ENCODE measurements around the gene CCNYL1. TPM values are rescaled to one million over a fixed set of nuclear protein-coding genes. Genes with fewer than 3 reads are reported as not detected.
"Not testable (repeated sequence)": the region's sequence is repeated elsewhere in the genome, so short reads cannot be mapped to it uniquely, and the experiment has no call there.

CCNYL1 gene
- total RNA-seq, 2 donors from 2014 or later = 5.7 to 9.7 TPM

- no peaks in the 10 kb centered on the region for H3K4me1 ChIP-seq (replicated peaks)
- intact Hi-C loops (cut with DNase I) = no loop called here
- WGBS = 88% methylated on average over 2 of the region's 2 CpGs
- H3K36me3 ChIP-seq = no peaks in the 10 kb centered on the region
- no peak overlapping the region for H3K4me3 ChIP-seq
- TF ChIP-seq POLR2A (IDR thresholded peaks at IDR 0.05) = no peak
- TF ChIP-seq CTCF (IDR thresholded peaks at IDR 0.05) = no peak
- TF ChIP-seq POLR2AphosphoS5 (IDR thresholded peaks at IDR 0.05) = no peak
- no peaks in the 10 kb centered on the region for H3K27me3 ChIP-seq (replicated peaks; ENCODE audit: insufficient read depth)
- no peaks in the 10 kb centered on the region for H3K9me3 ChIP-seq
- DNase-seq (ENCODE audit: low spot score) = no peak
- H3K27ac ChIP-seq = no peak overlapping the region
Observed at GRCh38 chr2:207733597-207734240, 22.3 kb downstream of the CCNYL1 start.

- Histone ChIP-seq H3K4me1 (replicated peaks) (no peaks in the 10 kb centered on the region), H3K9me3 (no peaks in the 10 kb centered on the region), H3K36me3 (no peaks in the 10 kb centered on the region), H3K27ac (no peak overlapping the region), H3K27me3 (replicated peaks; ENCODE audit: insufficient read depth) (no peaks in the 10 kb centered on the region), H3K4me3 (no peak overlapping the region)
- TF ChIP-seq POLR2AphosphoS5 (IDR thresholded peaks at IDR 0.05) (peak; percentile 11), CTCF (IDR thresholded peaks at IDR 0.05) (peak in 3 of 4 experiments; percentile 23 to 56 (median 52)), POLR2A (IDR thresholded peaks at IDR 0.05) (no peak)
- intact Hi-C loops (cut with DNase I) = no loop called here
- WGBS = 20% methylated on average over 3 of the region's 3 CpGs
- DNase-seq (ENCODE audit: low spot score) = no peak
Observed at GRCh38 chr2:207734264-207734635, 22.8 kb downstream of the CCNYL1 start.

- intact Hi-C loops (cut with DNase I) = no loop called here
- Histone ChIP-seq H3K27me3 (replicated peaks; ENCODE audit: insufficient read depth) (no peaks in the 10 kb centered on the region), H3K36me3 (no peaks in the 10 kb centered on the region), H3K27ac (no peak overlapping the region), H3K9me3 (no peaks in the 10 kb centered on the region), H3K4me1 (replicated peaks) (no peaks in the 10 kb centered on the region), H3K4me3 (no peak overlapping the region)
- DNase-seq (ENCODE audit: low spot score) = no peak
- no peak for TF ChIP-seq POLR2AphosphoS5 (IDR thresholded peaks at IDR 0.05)
- TF ChIP-seq POLR2A (IDR thresholded peaks at IDR 0.05) = no peak
- TF ChIP-seq CTCF (IDR thresholded peaks at IDR 0.05) = no peak
- WGBS = 87% methylated on average over 4 of the region's 4 CpGs
Observed at GRCh38 chr2:207734636-207735512, 23.4 kb downstream of the CCNYL1 start.

- H3K27me3 ChIP-seq (replicated peaks; ENCODE audit: insufficient read depth); H3K36me3 ChIP-seq; H3K27ac ChIP-seq; intact Hi-C loops (cut with DNase I); H3K4me3 ChIP-seq; H3K9me3 ChIP-seq; H3K4me1 ChIP-seq (replicated peaks); DNase-seq (ENCODE audit: low spot score): not testable (repeated sequence)
- WGBS = 97% methylated on average over 9 of the region's 9 CpGs
Observed at GRCh38 chr2:207735513-207735859, 24.0 kb downstream of the CCNYL1 start.

- intact Hi-C loops (cut with DNase I) = no loop called here
- H3K27ac ChIP-seq = no peak overlapping the region
Observed at GRCh38 chr2:207743514-207743913, 32.1 kb downstream of the CCNYL1 start.

More at GRCh38 chr2:207743514-207743913, 32.1 kb downstream of the CCNYL1 start:
- H3K36me3 ChIP-seq = no peaks in the 10 kb centered on the region
- H3K4me1 ChIP-seq (replicated peaks) = no peaks in the 10 kb centered on the region
- TF ChIP-seq POLR2AphosphoS5 (IDR thresholded peaks at IDR 0.05) = no peak
- no peak for TF ChIP-seq POLR2A (IDR thresholded peaks at IDR 0.05)
- no peak for TF ChIP-seq CTCF (IDR thresholded peaks at IDR 0.05)
- no peaks in the 10 kb centered on the region for H3K27me3 ChIP-seq (replicated peaks; ENCODE audit: insufficient read depth)
- no peak overlapping the region for H3K4me3 ChIP-seq
- H3K9me3 ChIP-seq = no peaks in the 10 kb centered on the region
- no peak for DNase-seq (ENCODE audit: low spot score)

All from prostate gland (tissue), 2 donors.